ENCODE data around the gene TSPAN15.

DNA sequence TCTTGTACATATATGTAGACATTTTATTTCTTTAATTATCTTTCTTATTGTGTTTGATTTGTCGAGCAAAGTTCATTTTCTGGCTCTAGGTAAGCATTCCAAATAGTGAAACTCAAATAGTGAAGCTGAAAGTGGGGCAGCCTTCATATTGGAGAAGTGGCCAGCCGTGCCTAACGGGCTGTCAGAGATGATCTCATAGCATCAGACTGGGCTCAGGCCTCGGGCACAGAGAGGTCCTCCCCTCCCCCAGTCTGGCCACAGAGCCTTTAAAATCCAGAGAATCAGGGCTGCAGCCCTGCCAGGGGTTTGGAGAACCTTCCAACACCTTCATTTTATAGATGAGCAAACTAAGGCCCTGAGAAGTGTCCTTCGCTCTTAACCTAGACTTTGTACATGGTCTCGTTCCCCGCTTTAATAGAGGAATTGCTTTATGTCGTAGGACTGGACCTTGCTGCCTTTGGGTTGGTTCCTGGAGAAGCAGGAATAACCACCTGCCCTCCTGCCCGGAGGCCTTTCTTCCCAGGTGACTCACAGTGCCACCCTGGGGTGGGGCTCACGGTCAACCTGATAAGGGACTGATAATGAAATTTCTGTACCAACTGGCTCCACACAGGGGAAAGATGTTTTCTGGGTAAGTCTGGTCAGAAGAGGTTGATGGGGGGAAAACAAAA, 7.3 kb downstream of the TSPAN15 start:
- TF ChIP-seq, protein P1, sequence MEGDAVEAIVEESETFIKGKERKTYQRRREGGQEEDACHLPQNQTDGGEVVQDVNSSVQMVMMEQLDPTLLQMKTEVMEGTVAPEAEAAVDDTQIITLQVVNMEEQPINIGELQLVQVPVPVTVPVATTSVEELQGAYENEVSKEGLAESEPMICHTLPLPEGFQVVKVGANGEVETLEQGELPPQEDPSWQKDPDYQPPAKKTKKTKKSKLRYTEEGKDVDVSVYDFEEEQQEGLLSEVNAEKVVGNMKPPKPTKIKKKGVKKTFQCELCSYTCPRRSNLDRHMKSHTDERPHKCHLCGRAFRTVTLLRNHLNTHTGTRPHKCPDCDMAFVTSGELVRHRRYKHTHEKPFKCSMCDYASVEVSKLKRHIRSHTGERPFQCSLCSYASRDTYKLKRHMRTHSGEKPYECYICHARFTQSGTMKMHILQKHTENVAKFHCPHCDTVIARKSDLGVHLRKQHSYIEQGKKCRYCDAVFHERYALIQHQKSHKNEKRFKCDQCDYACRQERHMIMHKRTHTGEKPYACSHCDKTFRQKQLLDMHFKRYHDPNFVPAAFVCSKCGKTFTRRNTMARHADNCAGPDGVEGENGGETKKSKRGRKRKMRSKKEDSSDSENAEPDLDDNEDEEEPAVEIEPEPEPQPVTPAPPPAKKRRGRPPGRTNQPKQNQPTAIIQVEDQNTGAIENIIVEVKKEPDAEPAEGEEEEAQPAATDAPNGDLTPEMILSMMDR (conservative IDR thresholded peaks at IDR 0.05; ENCODE audit: low read length), result no peak
- no peak for TF ChIP-seq EZH2phosphoT487 (IDR thresholded peaks at IDR 0.05; ENCODE audit: borderline replicate concordance)
